Measurements from ENCODE around the gene CEP112.

- TF ChIP-seq CTCF (IDR thresholded peaks at IDR 0.05; ENCODE audit: poor library complexity, severe bottlenecking), result no peak
- no peak for TF ChIP-seq EZH2 (IDR thresholded peaks at IDR 0.05; ENCODE audit: borderline replicate concordance, insufficient read depth, low read length, poor library complexity, severe bottlenecking)
- no peak for TF ChIP-seq REST (IDR thresholded peaks at IDR 0.05; ENCODE audit: borderline replicate concordance)
- no peak for TF ChIP-seq POLR2AphosphoS5 (IDR thresholded peaks at IDR 0.05)
These were observed 573.4 kb downstream of the CEP112 start for GRCh38 chr17:65618516-65618915.

All from neural cell (in vitro differentiated cells).